Gastrocnemius medialis (tissue), 4 donors: ENCODE results near the gene SIGLEC7. TPM values are rescaled to one million over a fixed set of nuclear protein-coding genes. Genes with fewer than 3 reads are reported as not detected.

Source experiments
- ATAC-seq, 2 donors: fragments of 150-250 bp; one replicate each; pipeline ENCODE4 v1.9.1; 2016
- DNase-seq, 2 donors: peaks; one replicate each; pipeline ENCODE4 v3.0.0-alpha.2; 2019
- H3K27ac ChIP-seq, 4 donors: fragments of 200-600 bp; sonication (generic); 1 replicate in 1 of 4; 2 replicates in 3 of 4; pipeline ENCODE4 v1.5.1; 2016 to 2018; ENCODE audit warnings: mild to moderate bottlenecking in 2 of 4, moderate library complexity in 1 of 4
- H3K27me3 ChIP-seq, 3 donors: fragments of 200-600 bp; sonication (generic) in 2 of 3; 1 replicate in 1 of 3; 2 replicates in 2 of 3; pipeline versions ENCODE4 v1.5.1 to v1.6.0; 2016 to 2019; ENCODE audit warnings: mild to moderate bottlenecking in 1 of 3, moderate library complexity in 1 of 3
- H3K36me3 ChIP-seq, 2 donors: fragments of 200-600 bp; sonication (generic) in 1 of 2; one replicate each; pipeline ENCODE4 v1.5.1; 2017 to 2018
- H3K4me1 ChIP-seq, 2 donors: fragments of 200-600 bp; sonication (generic) in 1 of 2; one replicate each; pipeline ENCODE4 v1.5.1; 2016 to 2017; ENCODE audit warnings: mild to moderate bottlenecking in 2 of 2
- H3K4me3 ChIP-seq, 4 donors: fragments of 200-600 bp; sonication (generic) in 3 of 4; 1 replicate in 1 of 4; 2 replicates in 3 of 4; pipeline ENCODE4 v1.5.1; 2016 to 2019; ENCODE audit warnings: mild to moderate bottlenecking in 2 of 4
- H3K9me3 ChIP-seq, 3 donors: fragments of 200-600 bp; sonication (generic) in 2 of 3; 1 replicate in 1 of 3; 2 replicates in 2 of 3; pipeline ENCODE4 v1.5.1; 2016 to 2019
- CTCF ChIP-seq, 5 experiments: fragments of 450-650 bp in 3 of 5; fragments of 200-600 bp in 2 of 5; sonication (generic) in 2 of 5; IDR thresholded peaks in 4 of 5; conservative IDR thresholded peaks in 1 of 5; 1 replicate in 4 of 5; 2 replicates in 1 of 5; pipeline ENCODE4 v1.5.1; 2016 to 2019; ENCODE audit warnings: antibody characterized with exemption in 5 of 5, mild to moderate bottlenecking in 3 of 5, moderate library complexity in 3 of 5
- POLR2A ChIP-seq, 2 donors: fragments of 450-650 bp; IDR thresholded peaks; one replicate each; pipeline ENCODE4 v1.6.1; 2017; ENCODE audit warnings: antibody characterized with exemption in 2 of 2, mild to moderate bottlenecking in 2 of 2, moderate library complexity in 2 of 2
- in situ Hi-C, 4 donors: fragments of 200-750 bp; cut with MboI; loops; one replicate each; pipeline versions ENCODE4 v1.15.0 to v1.8.0; 2017; ENCODE audit warnings: low sequenced_read_pairs in 4 of 4
- intact Hi-C: fragments of 100-400 bp; cut with DNase I; formaldehyde crosslinking; loops from one replicate; pipeline ENCODE4 v1.15.1; 2023; ENCODE audit warnings: low total_unique reads
- total RNA-seq, 4 donors: library from RNA; depleted of rRNA; stranded (reverse); fragments of >200 nt; gene quantifications; one replicate each; pipeline versions ENCODE4 v1.1.0 to v1.2.3, GENCODE V29; 2016

The SIGLEC7 gene
- total RNA-seq, 4 donors from 2014 or later = 0.13 to 0.97 (median 0.23) TPM; not detected in 1

- H3K27ac ChIP-seq = no peak overlapping the region
- H3K36me3 ChIP-seq = no peaks in the 10 kb centered on the region
- no peak overlapping the region for H3K4me3 ChIP-seq
- intact Hi-C loops = no loop called here
- DNase-seq (peak in 1 of 2 donors; percentile 36), ATAC-seq (no peak)
- TF ChIP-seq POLR2A (IDR thresholded peaks at IDR 0.05) (no peak), CTCF (IDR thresholded peaks at IDR 0.05 in 4 of 5, conservative IDR thresholded peaks at IDR 0.05 in 1 of 5) (no peak)
- H3K4me1 ChIP-seq = no peaks in the 10 kb centered on the region
- H3K9me3 ChIP-seq = no peaks in the 10 kb centered on the region
- H3K27me3 ChIP-seq = no peaks in the 10 kb centered on the region
- in situ Hi-C loops = loop anchor here in 1 of 4 donors (25.0 kb wide), 1 partner anchor 464 kb away; no protein-coding TSS in a partner anchor
These were observed 18.7 kb upstream of the SIGLEC7 start for GRCh38 chr19:51123381-51123800.

- Histone ChIP-seq H3K9me3 (no peaks in the 10 kb centered on the region), H3K36me3 (no peaks in the 10 kb centered on the region), H3K27ac (peak overlapping the region in 1 of 4 donors; percentile 18), H3K4me3 (no peak overlapping the region), H3K4me1 (no peaks in the 10 kb centered on the region), H3K27me3 (no peaks in the 10 kb centered on the region)
- no peak for ATAC-seq
- intact Hi-C loops = no loop called here
- in situ Hi-C loops = loop anchor here in 1 of 4 donors (25.0 kb wide), 1 partner anchor 463 kb away; no protein-coding TSS in a partner anchor
- no peak for DNase-seq
- no peak for TF ChIP-seq CTCF (IDR thresholded peaks at IDR 0.05 in 4 of 5, conservative IDR thresholded peaks at IDR 0.05 in 1 of 5)
- TF ChIP-seq POLR2A (IDR thresholded peaks at IDR 0.05) = no peak
These were observed 18.3 kb upstream of the SIGLEC7 start for GRCh38 chr19:51123802-51124201.

- H3K27me3 ChIP-seq = no peaks in the 10 kb centered on the region
- H3K36me3 ChIP-seq = no peaks in the 10 kb centered on the region
- TF ChIP-seq CTCF (IDR thresholded peaks at IDR 0.05 in 4 of 5, conservative IDR thresholded peaks at IDR 0.05 in 1 of 5) = no peak
- H3K4me1 ChIP-seq = no peaks in the 10 kb centered on the region
- in situ Hi-C loops = loop anchor here in 1 of 4 donors (25.0 kb wide), 1 partner anchor 463 kb away; no protein-coding TSS in a partner anchor
- intact Hi-C loops = no loop called here
- no peak for ATAC-seq
- DNase-seq = no peak
- H3K4me3 ChIP-seq = no peak overlapping the region
- H3K9me3 ChIP-seq = no peaks in the 10 kb centered on the region
- H3K27ac ChIP-seq = peak overlapping the region in 1 of 4 donors; percentile 18
These were observed 17.9 kb upstream of the SIGLEC7 start for GRCh38 chr19:51124216-51124615.

- ATAC-seq (no peak), DNase-seq (peak; percentile 27 to 47)
- in situ Hi-C loops (loop anchor here in 1 of 4 donors (25.0 kb wide), 1 partner anchor 463 kb away; no protein-coding TSS in a partner anchor), intact Hi-C loops (no loop called here)
- H3K4me3 ChIP-seq = peak within 1 kb of the TSS in 2 of 4 donors; percentile 2 to 21
- peak; percentile 5 to 14 for TF ChIP-seq POLR2A (IDR thresholded peaks at IDR 0.05)
- TF ChIP-seq CTCF (IDR thresholded peaks at IDR 0.05 in 4 of 5, conservative IDR thresholded peaks at IDR 0.05 in 1 of 5) = no peak
- H3K36me3 ChIP-seq = no peaks in the 10 kb centered on the region
- H3K27ac ChIP-seq = peak within 1 kb of the TSS in 1 of 4 donors; percentile 18
- no peaks in the 10 kb centered on the region for H3K27me3 ChIP-seq
- no peaks in the 10 kb centered on the region for H3K9me3 ChIP-seq
- H3K4me1 ChIP-seq = no peaks in the 10 kb centered on the region
These were observed 17.4 kb upstream of the SIGLEC7 start, which contains the start of gene SIGLEC9 for GRCh38 chr19:51124729-51125128. Gene SIGLEC9 (plus strand): TSS chr19:51124906. CDS start chr19:51124975, 69 bp downstream.
